Fibroblast of skin of left biceps (primary cell): ENCODE measurements around the gene ME3.

Experiments used
- DNase-seq, 2 experiments: peaks; one replicate each; pipeline ENCODE4 v3.0.0-alpha.2; 2013; ENCODE audit warnings: low read depth in 2 of 2

ME3 gene

DNA sequence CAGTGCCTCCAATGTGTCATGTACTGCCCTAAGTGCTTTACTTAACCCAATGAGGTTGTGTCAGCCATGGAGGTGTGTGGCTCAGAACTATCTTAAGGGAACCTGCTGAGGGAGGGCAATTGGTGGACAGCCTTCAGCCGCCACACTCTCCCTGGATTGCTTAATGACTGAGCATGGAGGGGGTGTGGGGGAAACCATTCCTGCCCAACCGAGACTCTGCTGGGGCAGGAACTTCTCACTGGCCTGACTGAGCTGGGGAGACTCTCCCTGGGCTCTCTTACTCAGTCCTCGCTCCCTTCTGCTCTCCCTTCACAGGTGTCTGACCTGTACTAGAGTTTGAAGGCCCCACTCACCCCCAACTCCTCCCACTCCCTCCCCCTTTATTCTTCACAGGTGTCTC is 183.0 kb downstream of the ME3 start:
- no peak for DNase-seq

DNA sequence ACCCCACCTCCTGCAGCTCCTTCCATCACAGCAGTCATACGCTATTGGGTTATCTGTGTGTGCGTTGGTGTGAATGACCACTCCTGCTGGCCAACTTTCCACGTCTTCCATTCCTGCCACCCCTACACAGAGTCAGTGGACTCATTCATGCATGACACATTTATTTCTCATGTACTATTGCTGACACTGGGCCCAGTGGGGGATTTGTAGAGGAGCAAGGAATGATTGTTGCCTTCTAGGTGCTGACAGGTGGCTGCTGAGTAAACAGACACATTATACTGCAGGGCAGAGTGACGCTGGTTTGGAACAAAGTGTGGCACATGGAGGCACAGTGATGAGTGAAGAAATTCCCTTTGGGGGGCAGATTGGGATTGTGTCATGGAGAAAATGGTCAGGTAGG is 183.9 kb downstream of the ME3 start:
- no peak for DNase-seq

DNA sequence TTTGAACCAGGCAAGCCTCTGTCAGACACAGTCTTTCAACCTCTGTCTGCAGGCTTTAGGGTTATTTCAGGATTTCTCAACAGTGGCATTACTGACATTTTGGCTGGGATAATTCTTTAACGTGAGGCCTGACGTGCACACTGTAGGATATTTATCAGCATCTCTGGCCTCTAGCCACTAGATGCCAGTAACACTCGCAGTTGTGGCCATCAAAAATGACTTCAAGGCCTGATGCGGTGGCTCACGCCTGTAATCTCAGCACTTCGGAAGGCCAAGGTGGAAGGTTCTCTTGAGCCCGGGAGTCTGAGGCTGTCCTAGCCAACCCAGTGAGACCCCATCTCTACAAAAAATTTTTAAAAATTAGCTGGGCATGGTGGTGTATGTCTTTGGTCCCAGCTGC is 184.7 kb downstream of the ME3 start:
- DNase-seq = no peak

DNA sequence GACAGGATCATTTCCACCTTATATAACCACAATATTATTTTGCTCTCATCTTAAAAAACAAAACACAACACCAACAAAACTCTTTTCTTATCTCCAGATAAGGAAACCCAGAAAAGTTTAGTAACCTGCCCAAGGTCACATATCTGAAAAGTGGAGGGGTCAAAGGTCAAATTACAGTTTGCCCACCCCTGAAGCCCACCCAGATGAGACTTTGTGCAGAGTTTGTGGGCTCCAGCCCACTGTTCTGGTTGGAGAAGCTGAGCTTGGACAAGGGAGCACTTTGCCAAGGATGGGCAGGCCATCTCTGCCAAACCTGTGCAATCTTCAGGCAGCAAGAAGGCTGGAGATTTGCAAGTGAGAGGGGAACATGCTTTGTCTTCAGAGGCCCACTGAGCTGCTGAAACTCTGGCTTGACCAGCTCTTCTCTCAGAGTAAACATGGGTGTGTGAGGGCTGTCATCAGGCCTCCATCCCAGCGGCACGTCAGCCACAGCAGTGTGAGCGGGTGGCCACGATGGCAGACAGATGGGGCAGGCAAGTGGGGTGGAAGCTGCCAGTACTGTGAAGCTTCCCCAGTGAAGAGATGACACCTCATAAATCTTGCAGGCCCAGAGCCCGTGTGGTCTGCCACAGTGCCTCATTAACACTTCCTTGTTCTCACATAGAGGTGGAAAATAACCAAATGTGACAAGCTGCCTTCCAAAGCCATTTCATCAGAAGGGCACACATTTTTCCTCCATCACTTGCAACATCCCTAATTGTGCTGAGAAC is 186.0 kb downstream of the ME3 start:
- DNase-seq = no peak

DNA sequence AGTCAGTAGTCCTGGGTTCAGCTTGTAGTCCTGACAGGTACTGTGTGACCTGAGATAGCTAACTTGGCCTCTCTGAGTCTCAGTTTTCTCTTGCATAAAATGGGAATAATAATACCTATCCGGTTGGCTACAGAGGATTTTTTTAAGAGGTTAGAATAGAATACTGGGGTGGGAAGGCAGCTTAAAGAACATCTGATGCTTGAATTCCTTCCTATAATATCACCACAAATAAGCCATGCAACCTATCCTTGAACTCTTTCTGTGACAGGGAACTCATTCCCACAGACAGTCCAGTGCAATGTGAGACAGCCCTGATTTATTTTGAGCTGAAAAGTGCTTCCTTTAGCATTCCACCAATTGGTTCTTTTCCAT is 187.6 kb downstream of the ME3 start:
- no peak for DNase-seq

DNA sequence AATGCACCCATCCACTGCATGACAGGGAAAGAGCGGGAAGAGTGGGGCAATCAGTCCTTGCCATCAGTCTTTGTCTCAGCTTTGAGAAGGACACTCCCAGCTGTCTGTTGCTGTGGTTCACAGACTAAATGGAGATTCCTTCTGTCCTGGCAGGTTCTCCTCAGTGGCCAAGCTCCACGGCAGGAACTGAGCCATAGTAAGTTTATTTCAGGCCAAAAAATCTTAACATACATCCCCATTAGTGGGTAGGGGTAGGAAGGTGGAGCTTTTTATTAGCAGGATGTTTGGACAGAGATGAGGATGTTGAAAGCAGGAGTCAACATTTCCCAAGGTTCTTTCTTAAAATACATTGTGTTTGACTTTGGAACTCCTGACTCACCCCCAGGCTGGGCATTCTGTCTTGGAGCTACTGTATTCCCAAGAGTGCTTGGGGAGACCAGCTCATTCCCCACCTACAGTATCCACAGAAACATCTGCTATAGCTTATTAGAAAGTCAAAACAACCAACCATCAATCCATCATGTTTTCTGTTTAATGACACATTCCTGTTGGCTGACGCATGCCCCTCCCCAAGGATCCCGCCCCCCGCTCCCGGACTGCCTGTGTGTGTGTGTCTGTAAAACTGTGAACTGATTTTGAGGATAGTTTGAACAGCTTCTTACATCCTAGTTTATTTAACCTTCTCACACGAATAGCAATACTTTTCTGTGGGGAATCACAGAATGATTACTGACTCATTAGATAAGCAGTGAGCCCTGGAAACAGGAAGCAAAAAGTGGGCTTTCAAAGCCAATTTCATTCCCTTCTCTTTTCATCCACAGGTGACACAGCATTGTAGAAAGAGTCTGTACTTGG is 188.2 kb downstream of the ME3 start:
- DNase-seq = peak; percentile 97 to 98

DNA sequence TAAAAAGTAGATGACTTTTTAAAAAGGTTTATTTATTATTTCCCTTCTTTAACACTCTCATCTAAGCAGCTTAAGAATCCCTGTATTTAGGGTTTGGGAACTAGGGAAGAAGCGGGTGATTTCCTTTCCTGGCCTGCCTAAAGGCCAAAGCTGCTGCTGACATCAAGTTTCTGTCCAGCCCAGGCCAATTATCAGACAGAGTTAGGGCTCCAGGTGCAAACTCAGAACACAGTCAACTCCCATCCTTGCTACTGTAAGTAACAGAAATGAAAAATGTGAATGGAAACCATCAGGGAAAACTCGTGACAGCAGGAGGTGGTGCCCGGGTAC is 188.8 kb downstream of the ME3 start:
- no peak for DNase-seq

DNA sequence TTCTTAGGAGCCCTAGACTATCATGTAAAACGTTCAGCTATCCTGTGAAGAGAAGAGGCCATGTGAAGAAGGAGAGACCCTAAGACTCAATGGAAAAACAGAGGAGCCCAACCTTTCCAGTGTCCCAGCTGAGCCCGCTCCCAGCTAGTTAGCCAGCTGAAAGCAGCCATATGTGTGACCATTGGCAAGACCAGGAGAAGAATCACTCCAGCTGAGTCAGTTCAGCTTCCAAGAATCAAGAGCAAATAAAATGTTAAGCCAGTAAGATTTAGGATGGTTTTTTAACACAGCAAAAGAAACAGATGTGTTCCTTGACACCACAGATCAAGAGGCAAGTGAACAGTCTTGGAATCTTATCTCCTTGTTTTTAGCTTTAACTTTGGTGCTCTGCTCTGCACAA is 189.7 kb downstream of the ME3 start:
- no peak for DNase-seq

DNA sequence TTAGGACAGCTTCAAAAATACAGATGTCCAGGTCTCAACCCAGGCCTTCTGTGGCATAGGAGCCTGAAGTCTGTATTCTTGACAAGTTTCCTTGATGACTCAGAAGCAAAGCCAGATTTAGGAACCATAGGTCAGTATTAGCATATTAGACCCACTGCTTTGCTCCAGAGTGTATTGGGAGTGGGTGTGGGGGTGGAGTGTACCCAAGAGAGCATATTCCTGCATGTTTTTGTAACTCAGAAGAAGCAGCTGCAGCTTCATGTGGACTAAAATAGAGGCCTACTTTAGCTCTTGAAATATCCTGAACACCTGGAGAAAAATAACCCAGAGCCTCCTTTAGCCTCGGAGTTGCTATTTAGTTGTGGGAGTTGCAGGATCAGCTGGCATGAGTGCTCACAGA is 191.0 kb downstream of the ME3 start:
- no peak for DNase-seq

DNA sequence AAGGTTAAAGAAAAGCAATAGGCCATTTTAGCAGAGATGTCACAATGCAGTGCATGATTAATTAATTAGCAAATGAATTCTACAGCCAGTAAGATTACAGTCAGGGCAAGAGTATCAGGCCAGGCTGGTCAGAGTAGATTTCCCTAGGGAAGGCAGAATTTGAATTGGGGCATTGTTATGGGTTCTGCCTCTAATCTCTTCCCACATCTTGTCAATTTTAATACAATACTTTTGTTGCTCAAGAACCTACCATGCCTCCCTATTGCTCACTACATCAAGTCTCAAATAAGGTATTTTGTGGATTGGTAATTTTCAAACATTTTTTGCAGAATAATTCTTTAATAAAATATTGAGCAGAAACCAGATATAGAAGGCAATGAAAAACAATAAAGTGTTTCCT is 194.1 kb downstream of the ME3 start:
- no peak for DNase-seq

DNA sequence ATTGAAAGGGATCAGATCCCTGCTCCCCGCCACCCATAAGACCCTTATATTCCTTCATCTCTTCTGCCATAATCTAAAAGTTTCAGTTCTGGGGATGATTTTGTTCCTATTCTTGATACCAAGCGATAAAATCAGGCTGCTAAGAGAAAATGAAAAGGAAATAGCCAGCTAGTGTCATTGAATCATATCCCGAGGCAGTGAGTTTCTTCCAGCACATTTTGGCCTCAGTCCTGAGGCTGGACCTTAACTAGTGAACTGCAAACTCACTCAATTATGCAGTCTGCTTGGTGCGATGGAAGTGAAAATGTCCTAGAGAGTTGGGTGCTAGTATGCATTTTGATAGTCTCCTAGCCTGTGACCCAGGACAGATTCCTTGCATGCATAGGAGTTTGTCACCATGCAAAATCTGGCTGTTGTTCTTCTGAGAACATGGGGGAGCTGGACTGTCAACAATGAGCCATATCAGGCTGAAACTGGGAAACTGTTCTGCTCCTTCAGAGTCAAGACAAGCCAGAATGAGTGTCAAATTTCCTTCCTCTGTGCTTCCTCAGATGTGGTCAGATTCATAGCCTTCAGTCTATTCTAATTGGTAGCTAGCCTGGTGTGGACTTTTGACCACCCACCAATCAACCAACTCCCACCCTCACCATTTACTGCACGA is 194.8 kb downstream of the ME3 start:
- no peak for DNase-seq

DNA sequence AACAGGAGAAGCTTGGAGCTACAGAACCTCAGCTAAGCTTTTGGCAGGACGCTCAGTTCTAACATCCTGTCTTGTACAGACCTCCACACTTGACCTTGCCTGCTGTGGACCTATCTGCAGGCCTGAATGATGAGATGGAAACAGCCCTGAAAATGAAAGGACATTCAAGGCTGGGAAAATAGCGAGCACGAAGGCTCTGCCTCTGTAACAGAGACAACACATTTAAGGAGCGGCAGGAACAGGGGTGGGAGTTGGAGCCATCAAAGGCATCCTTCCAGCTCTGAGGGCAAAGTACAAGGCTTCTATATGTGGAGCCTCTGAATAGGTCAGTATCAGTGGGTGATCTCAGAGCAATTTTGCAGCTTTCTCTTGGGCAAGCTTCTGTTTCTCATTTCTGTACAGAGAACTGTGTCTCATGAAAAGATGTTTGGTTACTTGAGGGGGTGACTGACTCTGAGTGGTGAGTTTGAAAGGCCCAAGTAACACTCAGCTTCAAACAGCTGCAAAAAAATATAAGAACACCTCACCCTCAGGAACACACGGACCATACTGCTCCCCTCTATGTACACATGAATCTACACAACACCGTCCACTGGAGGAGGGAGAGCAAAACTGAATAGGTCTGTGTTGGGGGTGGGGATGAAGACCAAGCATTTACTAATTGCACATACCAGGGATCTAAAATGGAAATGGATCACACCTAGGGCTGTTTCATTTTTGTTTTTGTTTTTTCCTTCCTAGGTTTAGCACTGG is 196.1 kb downstream of the ME3 start:
- DNase-seq = no peak

DNA sequence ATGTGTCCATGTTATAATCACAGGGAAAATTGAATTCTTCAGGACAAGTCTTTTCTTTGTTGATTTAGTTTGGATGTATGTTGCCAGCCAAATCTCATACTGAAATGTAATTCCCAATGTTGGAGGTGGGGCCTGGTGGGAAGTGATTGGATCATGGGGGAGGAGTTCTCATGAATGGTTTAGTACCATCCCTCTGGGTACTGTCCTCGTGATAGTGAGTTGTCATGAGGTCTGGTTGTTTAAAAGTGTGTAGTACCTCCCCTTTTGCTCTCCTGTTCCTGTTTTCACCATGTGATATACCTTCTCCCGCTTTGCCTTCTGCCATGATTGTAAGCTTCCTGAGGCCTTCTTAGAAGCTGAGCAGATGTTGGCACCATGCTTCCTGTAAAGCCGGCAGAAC is 197.4 kb downstream of the ME3 start:
- DNase-seq = no peak

DNA sequence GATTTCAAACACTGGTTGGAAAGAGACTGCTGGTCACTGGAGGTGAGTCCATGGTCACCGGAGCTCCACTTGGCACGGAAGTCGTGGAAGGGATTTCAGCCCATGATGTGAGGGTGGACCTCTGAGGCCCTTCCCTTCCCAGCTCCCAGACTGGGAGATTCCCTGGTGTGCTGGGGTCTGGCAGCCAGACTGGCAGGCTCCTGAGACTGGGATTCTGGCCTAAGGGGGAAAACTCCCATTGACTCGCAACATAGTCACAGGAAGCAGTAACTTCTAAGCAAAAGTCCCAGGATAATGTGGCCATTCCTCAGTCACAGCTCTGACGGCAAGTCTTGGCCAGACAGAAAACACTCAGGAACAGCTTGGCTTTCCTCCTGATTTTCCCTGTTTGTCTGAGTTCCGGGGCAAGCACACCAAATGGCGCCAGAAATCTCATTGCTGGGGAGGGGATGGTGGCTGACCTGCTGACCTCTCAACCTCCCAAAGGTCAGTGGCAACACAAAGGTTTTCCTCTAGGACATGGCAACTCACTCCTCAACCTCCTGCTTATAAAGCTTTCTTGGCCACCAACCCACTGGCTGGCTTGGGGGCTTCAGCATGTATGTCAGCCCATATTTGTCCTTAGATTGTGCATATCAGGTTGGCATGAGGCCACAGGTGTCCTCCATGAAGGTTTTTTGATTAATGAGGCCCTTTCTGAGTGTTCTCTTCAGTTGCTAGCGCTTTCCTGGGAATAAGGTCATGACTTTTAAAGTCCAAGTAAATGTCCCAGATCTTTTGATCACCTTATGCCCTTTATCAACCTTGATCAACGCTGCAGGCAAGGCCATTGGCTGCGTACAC is 198.2 kb downstream of the ME3 start:
- no peak for DNase-seq

DNA sequence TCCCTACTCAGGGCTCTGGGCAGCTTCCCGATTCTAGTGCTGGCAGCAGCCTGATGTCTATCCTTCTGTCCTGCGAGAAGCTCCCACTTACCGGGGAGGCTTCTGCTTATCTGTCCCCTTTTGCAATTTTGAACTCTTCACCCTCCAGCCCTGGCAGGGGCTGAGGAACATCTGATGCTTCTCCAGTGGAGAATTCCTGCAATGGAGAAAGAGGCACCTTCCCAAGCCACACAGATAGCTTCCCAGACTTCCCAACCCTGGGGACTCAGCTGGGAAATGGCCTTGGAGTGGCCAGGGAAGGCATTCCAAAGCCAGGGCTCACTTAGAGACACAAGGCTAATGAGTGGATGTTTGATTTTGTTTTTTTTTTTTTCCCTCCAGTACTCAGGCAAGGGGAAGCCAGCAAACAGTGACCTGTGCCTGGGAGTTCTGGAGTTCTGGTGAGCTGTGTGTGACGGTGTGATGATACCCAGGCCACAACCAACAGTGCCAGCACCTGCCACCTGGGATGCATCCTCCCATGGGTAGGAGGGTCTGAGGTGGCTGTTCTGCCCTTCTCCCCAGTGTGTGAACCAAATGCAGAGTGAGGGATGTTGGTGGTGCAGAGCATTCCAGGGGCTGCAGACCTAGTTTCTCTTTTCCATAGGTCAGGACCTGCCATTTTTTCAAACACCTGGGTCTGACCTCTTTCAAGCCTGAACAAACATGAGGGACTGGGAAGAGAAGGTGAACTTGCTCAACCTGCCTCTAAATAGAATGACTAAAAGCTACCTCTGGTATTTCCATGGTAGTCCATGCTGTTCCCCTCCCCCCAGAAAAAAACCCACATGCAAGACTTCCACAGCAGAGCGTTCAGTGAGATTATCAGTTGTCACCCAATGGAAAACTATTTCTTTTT is 202.7 kb downstream of the ME3 start:
- DNase-seq = no peak

DNA sequence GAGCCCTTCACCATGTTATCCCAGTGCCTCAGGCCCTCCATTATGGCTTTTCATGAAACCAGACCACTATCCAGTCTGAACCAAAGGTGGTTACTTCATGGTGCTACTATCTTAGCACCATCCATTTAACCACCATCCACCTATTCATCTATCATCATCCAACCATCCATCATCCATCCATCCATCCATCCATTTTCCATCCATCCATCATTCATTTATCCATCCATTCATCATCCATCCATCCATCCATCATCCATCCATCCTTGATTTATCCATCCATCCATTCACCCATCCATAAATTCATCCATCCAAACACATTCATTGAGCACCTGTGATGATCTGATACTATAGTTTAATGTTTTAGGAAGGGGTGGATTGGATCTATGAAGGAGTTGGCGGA is 204.2 kb downstream of the ME3 start:
- DNase-seq = no peak

DNA sequence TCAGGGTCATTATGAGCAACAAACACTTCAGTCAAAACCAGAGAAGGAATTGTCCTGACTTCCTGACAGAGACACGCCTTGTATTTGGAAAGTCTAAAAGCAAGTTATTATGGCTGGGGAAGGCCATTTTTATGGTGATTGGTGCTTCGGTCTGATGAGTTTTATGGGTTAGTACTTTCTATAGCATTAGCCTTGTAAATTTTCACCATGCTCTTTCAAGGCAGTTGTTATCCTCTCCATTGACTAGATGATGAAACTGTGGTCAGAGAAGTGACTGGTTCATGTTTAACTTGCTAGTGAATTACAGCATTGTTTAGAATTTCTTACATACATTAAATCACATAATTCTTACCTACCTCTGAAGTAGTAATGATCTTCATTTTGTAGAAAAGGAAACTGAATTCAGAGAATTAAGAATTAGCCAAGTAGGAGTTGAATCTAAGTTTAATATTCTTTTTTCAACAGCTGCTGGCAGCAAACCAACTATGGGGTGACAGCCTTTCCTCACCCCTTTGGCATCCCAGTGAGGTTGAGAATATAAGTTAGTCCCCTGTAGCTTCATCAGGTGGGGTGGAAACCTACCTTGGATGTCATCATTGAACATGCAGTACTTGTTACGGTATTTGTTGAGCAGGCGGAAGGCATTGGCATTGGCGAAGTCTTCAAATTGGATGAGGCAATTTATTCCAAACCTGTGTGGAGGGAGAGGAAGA is 207.8 kb downstream of the ME3 start:
- no peak for DNase-seq

DNA sequence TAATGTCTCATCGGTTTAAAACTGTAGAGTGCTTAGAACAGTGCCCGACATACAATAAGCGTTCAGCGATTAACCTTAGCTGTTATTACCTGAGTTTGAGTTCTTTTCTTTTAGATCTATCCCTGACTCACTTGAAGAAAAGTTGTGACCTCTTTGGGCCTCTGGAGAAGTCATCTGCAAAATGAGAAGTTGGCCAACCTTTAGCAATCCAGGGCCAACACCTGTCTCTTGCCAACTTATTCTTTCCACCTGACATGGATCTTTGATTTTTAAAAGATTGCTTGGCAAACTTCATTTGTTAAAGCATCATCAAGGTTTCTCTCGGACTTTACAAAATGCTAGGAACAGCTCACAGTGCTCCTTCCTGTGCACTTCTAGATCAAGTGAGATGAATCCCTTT is 208.5 kb downstream of the ME3 start:
- DNase-seq = no peak

DNA sequence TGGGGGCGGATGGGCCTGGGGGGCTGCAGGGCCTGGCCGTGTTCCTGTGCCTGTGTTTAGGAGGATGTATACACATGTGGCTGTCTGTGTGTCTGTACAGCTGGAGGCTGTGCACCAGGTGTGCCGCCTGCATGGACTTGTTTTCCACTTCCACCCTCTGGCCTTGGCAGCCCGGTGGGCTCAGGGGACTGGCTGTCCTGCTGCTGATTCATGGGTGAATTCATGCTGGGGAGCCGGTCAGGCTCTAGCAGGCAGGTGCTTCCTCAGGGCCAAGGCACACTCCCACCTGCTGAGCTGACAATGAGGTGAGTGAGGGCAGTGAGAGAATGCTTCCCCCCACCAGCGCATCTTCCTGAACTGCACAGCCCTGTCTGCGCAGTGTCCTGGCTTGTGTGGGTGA is 209.3 kb downstream of the ME3 start:
- DNase-seq = no peak

DNA sequence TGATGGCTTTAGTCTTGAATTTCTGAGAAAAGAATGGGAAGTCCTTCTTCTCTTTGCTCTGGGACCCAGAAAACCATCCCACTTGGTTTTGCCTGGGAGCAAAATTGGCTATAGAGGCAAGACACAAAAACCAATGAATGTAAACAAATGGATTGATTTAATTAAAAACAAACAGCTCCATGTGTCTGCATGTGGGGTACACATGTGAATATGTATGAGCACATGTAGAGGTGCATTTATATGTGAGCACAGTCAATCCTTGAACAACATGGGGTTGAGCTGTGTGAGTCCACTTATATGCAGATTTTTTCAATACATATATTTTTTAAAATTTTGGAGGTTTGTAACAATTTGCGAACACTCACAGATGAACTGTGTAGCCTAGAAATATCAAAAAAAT is 210.5 kb downstream of the ME3 start:
- no peak for DNase-seq
